G401 (cell line): ENCODE measurements around the gene WIPF3. TPM values are rescaled to one million over a fixed set of nuclear protein-coding genes. Genes with fewer than 3 reads are reported as not detected.
"Not testable (repeated sequence)": the region's sequence is repeated elsewhere in the genome, so short reads cannot be mapped to it uniquely, and the experiment has no call there.

Experiments
- DNase-seq: peaks from one replicate; pipeline ENCODE4 v3.0.0-alpha.2; 2015; ENCODE audit warnings: low spot score
- in situ Hi-C: cut with HindIII; loops from 2 replicates; pipeline ENCODE4 v1.10.0; 2016; ENCODE audit warnings: low sequenced_read_pairs, mixed read lengths
- total RNA-seq: library from RNA; depleted of rRNA; stranded (reverse); fragments of >200 nt; shearing (Covaris generic); gene quantifications from 2 replicates; pipeline ENCODE4 v1.2.3, GENCODE V29; 2014

Gene WIPF3
- total RNA-seq, 1 experiment from 2014 or later, result not detected

DNA sequence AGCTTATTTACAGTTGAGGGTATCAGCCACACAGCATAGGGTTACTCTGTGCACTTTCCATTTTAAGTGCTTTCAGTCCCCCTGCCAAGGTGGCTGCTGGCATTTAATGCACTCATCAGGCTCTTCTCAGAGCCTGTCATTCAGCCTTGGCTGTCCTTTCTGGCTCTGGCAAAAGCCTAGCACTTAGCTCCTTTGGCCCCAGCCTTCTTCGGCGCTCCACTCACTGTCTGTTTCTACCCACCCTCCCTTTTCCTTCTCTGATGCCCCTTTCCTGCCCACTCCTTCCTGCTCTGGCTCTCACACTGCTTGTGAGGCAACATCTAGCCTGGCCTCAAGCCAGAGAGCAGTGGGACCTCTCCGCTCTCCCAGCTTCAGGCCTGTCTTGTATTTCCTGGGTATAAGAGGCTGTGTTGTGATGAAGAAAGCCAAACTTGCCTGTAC is 60.2 kb downstream of the WIPF3 start:
- in situ Hi-C loops, result no loop called here
- peak; percentile 69 for DNase-seq

DNA sequence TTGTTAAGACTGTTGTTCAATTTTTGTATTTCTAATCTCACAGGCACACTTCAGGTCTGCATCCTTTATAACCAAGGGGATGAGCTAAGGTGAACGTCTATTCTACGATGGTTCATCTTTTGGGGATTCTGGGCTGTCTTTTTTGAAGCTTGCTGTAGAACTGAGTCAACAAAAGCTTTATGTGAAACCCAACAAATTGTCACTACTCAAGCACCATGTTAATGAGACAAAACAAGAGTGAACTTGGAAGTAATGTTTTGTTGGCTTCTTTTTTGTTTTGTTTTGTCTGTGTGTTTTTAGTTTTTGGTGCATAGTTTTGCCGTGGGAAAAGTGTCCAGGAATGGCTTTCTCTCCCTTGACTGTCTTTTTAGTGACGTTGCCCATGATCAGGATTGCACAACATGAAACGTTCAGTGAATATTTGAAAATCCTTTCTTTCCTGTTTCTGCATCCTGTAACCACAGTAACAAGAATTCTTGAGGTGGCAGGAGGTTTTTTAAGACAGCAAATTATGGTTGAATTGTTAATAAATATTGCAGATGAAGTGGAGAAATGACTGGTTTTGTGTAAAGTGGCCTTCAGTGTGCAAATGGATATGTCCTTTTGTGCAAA is 65.6 kb downstream of the WIPF3 start:
- in situ Hi-C loops, result no loop called here
- DNase-seq, result no peak

DNA sequence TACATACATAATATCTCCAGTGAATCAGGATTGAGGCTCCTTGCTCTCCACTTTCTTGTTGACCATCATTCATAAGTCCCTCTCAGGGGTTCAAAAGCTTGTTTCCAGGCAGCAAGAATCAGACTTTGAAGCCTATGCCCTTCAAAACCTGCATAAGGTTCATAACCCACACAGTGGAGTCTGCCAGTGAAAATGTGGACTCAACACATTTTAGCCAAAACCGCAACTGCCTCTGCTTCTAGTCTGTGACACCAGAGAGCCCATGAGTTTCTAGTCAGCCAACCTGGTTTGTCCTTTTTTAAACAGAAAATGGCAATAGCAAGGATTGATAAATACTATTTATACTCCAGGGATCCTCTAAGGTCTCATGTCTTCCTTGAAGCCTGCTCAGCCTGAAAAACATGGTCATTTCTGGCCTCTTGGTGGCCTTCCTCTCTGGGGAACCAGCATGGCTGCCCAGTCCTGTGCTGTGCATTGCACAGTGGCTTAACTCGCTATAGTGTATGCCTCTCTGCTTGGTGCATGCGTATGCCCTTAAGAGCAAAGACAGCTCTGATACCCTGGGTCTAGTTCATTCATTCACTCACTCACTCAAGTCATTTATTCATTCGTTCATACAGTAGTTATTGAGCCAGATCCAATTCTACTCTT is 67.5 kb downstream of the WIPF3 start:
- in situ Hi-C loops, result no loop called here

DNA sequence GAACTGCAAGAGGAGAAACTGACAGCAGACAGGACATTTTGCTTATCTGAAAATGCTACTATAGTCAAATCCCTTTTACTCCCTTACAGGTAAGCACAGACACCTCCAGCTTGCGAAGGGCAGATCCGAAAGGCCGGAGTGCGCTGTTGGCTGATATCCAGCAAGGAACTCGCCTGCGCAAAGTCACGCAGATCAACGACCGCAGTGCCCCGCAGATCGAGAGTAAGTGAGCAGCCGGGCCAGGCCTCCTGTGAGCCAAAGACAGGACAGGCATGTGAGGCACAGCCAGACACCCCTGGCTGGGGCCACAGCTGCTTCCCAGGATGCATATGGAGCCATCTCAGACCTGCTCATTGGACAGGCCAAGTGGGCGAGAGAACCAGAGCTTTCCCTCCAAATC is 69.4 kb downstream of the WIPF3 start:
- in situ Hi-C loops, result no loop called here
- DNase-seq, result no peak

More for the DNA sequence above, 67.5 kb downstream of the WIPF3 start:
- no peak for DNase-seq

DNA sequence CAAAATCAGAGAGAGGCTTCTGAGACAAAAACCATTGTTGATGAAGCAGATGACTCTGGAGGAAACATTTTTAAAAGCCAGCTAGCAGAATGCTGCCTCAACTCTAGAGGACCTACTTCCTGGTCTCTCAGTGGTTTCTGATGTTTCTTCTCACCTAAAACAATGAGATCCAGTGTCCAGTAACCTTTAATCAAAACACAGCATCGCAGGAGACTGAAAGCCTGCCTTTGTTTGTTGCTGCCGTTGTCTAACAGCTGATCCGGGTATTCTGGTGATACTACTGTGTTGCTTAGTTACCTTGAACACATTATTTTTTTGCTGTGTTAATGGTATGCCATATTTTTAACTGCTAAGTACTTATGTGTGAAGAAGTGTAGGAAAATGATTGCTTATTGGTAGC is 70.9 kb downstream of the WIPF3 start:
- DNase-seq, result no peak
- in situ Hi-C loops, result no loop called here

DNA sequence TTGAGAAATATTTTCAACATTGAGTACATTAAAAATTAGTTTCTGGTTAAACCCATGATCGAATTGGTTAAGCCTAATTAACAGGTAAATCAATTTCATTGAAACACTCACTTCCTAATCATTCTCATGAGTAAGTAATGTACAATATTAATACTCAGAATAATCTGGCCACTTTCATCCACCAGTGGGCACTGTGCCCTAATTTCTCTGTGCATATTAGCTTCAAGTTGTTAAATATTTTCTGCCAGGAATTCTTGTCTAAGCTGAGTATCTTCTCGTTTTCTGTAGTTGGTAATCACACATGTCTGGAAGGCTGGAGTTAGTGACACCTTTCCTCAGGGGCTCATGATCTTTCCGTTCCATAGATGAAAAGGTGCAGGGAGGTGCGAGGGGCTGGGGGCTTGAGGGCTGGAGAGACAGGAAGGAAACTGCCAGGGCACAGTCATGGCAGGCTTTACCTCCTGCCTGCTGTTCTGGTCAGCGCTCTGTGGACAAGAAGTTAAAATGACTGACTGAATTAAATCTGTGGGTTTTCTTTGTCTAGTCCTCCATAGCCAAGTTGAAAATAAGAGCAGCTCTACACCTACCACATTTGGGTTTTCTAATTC is 71.9 kb downstream of the WIPF3 start:
- peak; percentile 81 for DNase-seq
- in situ Hi-C loops, result no loop called here

DNA sequence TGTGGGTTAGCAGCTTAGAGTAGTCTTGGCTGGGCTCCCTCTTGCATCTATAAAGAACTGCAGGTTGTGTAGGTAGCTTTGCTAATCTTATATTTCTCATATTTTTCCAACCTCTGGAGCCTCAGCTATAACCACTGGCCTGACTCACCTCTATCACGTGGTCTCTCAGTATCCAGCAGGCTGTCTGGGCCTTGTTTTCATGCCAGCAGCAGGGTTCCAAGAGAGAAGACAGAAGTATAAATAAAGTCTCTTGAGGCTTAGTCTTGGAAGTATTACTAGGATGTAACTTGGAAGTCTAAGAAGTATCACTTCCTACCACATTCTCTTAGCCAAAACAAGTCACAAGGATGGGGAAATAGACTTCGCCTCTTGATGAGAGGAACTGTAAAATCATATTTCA is 73.3 kb downstream of the WIPF3 start:
- DNase-seq, result no peak
- in situ Hi-C loops, result no loop called here

DNA sequence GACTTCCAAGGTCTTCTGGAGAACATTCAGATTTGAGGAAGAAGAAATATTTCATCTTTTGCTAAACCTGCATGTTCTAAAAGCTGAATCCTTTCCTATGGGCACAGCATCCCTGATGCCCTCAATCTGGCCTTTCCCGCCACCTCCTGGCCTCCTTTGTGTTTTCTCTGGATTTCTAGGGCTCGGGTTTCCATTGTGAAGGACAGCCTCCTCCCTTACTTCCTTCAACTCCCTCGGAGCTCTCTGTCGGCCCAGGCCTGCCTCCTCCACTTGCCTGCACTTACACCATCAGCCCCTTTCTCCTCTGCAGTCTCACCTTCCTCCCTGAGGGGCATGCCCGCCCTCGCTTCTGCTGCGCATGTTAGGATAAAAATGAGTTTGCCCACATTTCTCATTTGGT is 75.4 kb downstream of the WIPF3 start:
- in situ Hi-C loops, result no loop called here
- DNase-seq, result no peak

DNA sequence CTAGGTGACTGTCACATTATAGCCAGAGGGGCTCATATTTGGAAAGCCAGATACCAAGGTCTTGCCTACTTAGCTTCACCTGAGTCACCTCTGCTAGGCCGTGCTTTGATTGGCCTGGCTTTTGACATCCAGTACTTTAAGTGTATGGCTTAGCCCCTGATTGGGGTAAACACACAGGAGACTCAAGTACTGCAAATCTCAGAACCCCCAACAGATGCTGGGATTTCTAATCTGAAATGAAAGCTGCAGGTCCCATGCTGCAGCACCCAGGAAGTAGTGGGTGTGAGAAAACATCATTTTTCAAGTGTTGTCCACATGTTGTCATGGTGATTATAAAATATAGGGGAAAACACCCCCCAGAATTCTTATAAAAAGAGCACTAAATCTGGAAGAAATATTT is 76.2 kb downstream of the WIPF3 start:
- in situ Hi-C loops, result no loop called here
- no peak for DNase-seq

DNA sequence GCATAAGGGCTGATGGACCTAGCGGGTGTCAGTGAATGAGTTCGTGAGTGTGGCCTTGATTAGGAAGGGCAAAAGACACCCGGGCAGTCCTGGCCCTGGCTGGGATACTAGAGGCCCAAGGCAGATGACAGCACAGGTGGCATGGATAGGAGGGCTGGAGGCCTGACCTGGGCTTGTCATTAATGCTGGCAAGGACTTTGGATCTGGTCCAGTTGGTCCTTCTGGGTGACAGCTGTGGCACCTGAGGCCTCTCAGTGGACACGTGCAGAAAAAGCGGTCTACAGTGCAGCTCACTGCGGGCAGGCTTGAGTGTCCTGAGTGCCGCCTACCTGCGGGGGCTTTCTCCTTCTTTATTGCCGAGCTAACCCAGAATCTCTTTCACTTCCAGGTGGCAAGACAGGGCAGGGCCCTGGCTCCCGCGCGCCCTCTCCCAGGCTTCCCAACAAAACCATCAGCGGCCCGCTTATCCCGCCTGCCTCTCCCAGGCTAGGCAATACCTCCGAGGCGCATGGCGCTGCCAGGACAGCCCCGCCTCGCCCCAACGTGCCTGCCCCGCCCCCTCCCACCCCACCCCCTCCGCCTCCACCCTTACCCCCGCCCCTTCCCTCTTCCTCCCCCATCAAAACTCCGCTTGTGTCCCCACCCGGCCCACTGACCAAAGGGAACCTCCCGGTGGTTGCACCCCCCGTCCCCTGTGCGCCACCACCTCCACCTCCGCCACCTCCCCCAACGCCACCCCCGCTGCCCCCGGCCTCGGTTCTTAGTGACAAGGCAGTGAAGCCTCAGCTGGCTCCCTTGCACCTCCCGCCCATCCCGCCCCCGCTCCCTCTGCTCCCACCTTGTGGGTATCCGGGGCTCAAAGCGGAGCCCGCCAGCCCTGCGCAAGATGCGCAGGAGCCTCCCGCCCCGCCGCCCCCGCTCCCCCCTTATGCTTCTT is 77.4 kb downstream of the WIPF3 start:
- DNase-seq, result peak; percentile 90
- in situ Hi-C loops, result no loop called here

DNA sequence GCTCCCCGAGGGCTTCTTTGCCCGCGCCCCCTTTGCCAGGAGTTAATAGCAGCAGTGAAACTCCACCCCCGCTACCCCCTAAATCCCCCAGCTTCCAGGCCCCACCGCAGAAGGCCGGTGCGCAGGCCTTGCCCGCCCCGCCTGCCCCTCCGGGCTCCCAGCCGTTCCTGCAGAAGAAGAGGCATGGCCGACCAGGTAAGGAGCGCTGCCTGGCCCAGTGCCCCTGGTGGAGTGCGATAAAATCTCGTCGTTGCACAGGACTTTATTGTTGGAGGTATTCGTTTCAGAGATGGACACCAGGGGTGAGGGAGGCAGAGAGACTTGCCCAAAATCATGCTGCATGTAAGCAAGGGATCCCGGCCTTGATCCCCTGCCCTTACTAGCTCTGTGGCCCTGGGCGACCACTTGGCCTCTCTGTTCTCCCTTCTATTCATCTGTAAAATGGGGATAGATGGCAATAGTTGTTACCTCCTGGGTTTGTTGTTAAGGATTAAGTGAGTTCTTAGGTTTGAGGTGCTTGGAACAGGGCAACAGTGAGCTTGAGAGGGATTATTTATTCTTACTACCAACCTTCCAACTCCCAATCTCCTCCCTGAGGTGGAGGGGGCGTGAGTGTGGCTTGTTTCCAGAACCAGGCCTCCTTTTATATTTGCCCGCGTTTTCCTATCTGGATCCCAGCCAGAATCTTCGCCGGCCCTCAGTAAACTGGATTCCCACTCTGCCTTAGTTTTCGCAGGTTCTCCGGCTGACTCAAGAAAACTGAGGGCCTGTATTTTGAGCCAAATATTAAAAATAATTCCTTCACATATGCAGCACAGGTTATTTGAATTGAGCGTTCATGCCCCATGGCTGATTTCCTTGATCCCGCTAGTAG is 78.3 kb downstream of the WIPF3 start:
- in situ Hi-C loops, result no loop called here

DNA sequence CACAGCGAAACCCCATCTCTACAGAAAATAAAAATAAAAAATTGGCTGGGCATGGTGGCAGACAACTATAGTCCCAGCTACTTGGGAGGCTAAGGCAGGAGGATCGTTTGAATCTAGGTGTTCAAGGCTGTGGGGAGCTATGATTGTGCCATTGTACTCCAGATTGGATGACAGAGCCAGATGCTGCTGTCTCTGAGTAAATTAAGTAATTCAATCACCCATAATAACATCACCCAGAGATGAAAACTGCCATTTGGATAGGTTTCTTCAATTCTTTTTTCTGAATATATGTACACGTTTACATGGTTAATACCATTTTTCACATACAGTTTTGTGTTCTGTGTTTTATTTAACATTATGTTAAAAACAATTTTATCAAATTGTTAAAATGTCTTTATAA is 79.3 kb downstream of the WIPF3 start:
- in situ Hi-C loops, result no loop called here
- DNase-seq, result no peak

More for the DNA sequence above, 78.3 kb downstream of the WIPF3 start:
- DNase-seq, result peak; percentile 60

DNA sequence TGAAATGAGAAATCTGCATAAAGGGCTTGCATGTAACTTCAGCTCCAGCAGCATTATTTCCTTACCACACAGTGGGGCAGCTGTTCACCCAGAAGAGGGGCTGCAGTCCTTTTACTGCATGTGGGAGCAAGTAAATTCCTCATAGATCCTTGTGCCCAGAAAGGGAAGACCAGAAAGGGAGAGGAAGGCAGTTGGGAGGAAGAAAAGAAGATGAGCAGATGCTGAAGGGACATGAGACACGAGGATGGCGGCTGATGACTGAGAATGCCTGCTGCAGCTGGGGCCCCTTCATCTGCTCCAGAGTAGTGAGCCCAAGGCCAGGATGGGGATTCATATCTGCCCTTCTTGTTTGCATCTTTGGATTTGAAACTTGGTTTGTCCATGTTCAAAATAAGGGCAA is 80.5 kb downstream of the WIPF3 start:
- in situ Hi-C loops, result no loop called here
- no peak for DNase-seq

DNA sequence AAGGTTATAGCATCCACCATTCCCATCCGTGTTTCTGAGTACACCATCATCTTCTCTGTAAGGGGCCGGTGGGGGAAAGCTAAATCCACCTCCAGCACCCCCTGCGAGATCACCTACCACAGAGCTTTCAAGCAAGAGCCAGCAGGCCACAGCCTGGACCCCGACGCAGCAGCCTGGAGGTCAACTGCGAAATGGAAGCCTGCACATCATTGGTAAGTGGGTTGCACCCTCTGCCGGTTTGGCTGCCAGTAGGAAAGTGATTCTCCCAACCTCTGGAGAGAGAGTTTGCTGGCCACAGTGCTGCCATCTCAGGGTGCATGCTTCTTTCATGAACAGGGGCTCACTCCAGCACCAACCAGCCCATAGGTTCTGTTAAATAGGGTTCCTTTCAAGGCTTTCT is 81.7 kb downstream of the WIPF3 start:
- no peak for DNase-seq
- in situ Hi-C loops, result no loop called here

DNA sequence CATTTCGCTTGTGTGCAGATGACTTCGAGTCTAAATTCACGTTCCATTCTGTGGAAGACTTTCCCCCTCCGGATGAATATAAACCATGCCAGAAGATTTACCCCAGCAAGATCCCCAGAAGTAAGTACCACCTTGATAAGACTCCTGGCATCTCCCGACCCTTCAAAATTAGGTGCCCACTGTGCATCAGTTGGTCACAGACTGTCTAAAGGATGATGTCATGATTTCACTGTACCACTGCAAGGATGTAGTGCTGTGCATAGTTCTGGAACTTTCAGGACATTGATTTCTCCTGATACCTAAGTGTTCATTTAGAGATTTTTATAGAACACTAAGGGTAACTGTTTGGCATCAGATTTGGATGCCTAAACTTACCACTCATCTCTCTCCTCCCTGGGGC is 83.0 kb downstream of the WIPF3 start:
- DNase-seq, result no peak
- in situ Hi-C loops, result no loop called here

DNA sequence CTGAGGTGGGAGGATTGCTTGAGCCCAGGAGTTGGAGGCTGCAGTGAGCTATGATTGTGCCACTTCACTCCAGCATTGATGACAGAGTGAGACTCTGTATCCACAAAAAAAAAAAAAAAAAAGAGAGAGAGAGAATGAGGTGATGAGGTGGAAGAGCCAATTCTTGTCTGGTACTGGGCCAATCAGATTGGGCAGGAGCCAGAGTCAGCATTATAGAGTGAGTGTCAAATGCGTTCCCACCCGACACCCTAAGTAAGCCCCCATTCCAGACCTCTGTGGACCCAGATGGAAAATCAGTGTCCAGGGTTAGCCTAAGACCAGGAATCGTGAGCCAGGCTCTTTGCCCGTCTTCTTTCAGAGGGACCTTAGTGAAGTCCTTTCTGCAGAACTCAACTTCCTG is 83.9 kb downstream of the WIPF3 start:
- in situ Hi-C loops, result no loop called here

DNA sequence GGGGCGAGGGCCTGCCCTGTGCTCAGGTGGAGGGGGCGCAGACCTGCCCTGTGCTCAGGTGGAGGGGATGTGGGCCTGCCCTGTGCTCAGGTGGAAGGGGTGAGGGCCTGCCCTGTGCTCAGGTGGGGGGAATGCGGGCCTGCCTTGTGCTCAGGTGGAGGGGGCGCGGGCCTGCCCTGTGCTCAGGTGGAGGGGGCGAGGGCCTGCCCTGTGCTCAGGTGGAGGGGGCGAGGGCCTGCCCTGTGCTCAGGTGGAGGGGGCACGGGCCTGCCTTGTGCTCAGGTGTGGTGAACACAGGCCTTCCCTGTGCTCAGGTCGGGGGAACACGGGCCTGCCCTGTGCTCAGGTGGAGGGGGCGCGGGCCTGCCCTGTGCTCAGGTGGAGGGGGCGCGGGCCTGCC is 84.5 kb downstream of the WIPF3 start:
- in situ Hi-C loops, DNase-seq: not testable (repeated sequence)

More for the DNA sequence above, 83.9 kb downstream of the WIPF3 start:
- DNase-seq, result no peak

DNA sequence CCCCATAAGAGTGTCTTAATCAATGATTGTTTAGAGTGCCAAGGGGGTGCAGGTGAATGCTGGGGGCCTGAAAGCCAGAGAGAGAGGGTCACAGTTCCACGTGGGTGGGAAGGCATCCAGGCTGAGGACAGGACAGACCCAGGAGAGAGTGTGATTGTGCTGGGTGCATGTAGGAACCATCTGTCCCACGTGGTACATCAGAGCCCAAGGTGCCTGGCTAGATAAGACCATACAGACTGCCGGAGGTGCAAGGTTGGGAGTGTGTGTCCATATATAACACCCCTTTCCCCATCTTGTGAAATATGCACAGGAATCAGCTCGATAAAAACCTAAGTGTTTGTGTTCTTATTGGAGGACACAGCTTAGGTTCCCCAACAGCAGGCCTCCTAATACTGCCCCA is 85.5 kb downstream of the WIPF3 start:
- in situ Hi-C loops, result no loop called here

DNA sequence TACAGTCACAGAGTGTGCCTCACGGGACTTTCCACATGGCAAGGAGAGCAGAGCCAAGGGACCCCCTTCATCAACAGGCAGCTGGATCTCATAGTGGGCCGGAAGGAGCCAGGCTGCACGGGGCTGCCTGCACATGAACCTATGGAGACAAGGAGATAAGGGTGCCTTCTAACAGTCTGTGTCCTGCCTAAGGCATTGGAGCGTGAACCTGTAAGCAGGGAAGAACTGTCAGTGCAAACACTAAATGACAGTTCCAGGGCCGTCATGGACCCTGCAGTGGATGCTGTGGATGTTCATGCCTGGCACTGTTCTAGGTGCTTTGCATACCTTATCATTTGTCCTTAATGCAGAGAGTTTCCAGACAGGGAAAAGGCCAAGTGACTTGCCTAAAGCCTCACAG is 85.9 kb downstream of the WIPF3 start:
- in situ Hi-C loops, result no loop called here
- DNase-seq, result no peak

More for the DNA sequence above, 85.5 kb downstream of the WIPF3 start:
- DNase-seq, result no peak
